NCI-H1436 treated with DMSO at 0.1 percent for 48 hours (cell line): ENCODE data around the gene MYO5B.

ENCODE experiments used
- DNase-seq: peaks from one replicate; lab custom pipeline; 2025; lab: John Stamatoyannopoulos, UW

MYO5B gene

GRCh38 chr18:50144540-50144939 lies 50.4 kb downstream of the MYO5B start:
- DNase-seq = no peak

- DNase-seq = no peak
Measured at GRCh38 chr18:50143886-50144285, 51.1 kb downstream of the MYO5B start.

- DNase-seq = no peak
Measured at GRCh38 chr18:50143294-50143693, 51.7 kb downstream of the MYO5B start.

- DNase-seq = no peak
Measured at GRCh38 chr18:50142441-50143120, 52.4 kb downstream of the MYO5B start.

- DNase-seq = no peak
Measured at GRCh38 chr18:50138181-50139064, 56.5 kb downstream of the MYO5B start.

- DNase-seq = no peak
Measured at GRCh38 chr18:50135903-50136302, 59.0 kb downstream of the MYO5B start.

- no peak for DNase-seq
Measured at GRCh38 chr18:50133526-50133925, 61.4 kb downstream of the MYO5B start.

- no peak for DNase-seq
Measured at GRCh38 chr18:50131591-50131990, 63.4 kb downstream of the MYO5B start.

- DNase-seq = no peak
Measured at GRCh38 chr18:50128506-50129271, 66.3 kb downstream of the MYO5B start.

- no peak for DNase-seq
Measured at GRCh38 chr18:50127516-50128210, 67.3 kb downstream of the MYO5B start.

GRCh38 chr18:50126471-50126870 lies 68.5 kb downstream of the MYO5B start:
- no peak for DNase-seq

- DNase-seq = no peak
Measured at GRCh38 chr18:50125456-50125855, 69.5 kb downstream of the MYO5B start.

GRCh38 chr18:50119296-50119695 lies 75.7 kb downstream of the MYO5B start:
- no peak for DNase-seq

GRCh38 chr18:50117863-50118262 lies 77.1 kb downstream of the MYO5B start:
- no peak for DNase-seq

GRCh38 chr18:50115095-50115494 lies 79.9 kb downstream of the MYO5B start:
- no peak for DNase-seq

- no peak for DNase-seq
Measured at GRCh38 chr18:50114448-50114847, 80.5 kb downstream of the MYO5B start.

GRCh38 chr18:50113726-50114125 lies 81.2 kb downstream of the MYO5B start:
- no peak for DNase-seq

- no peak for DNase-seq
Measured at GRCh38 chr18:50111398-50111797, 83.5 kb downstream of the MYO5B start.

- DNase-seq = no peak
Measured at GRCh38 chr18:50107468-50107977, 87.4 kb downstream of the MYO5B start.

- no peak for DNase-seq
Measured at GRCh38 chr18:50105027-50105426, 89.9 kb downstream of the MYO5B start.

GRCh38 chr18:50104421-50104820 lies 90.5 kb downstream of the MYO5B start:
- DNase-seq = no peak
